G401 (cell line): Measurements from ENCODE around the gene SLC5A2. TPM values are rescaled to one million over a fixed set of nuclear protein-coding genes. Genes with fewer than 3 reads are reported as not detected.

Source experiments
- DNase-seq: peaks from one replicate; pipeline ENCODE4 v3.0.0-alpha.2; 2015; ENCODE audit warnings: low spot score
- in situ Hi-C: cut with HindIII; loops from 2 replicates; pipeline ENCODE4 v1.10.0; 2016; ENCODE audit warnings: low sequenced_read_pairs, mixed read lengths
- total RNA-seq: library from RNA; depleted of rRNA; stranded (reverse); fragments of >200 nt; shearing (Covaris generic); gene quantifications from 2 replicates; pipeline ENCODE4 v1.2.3, GENCODE V29; 2014

Gene SLC5A2
- total RNA-seq, 1 experiment from 2014 or later = not detected

DNA sequence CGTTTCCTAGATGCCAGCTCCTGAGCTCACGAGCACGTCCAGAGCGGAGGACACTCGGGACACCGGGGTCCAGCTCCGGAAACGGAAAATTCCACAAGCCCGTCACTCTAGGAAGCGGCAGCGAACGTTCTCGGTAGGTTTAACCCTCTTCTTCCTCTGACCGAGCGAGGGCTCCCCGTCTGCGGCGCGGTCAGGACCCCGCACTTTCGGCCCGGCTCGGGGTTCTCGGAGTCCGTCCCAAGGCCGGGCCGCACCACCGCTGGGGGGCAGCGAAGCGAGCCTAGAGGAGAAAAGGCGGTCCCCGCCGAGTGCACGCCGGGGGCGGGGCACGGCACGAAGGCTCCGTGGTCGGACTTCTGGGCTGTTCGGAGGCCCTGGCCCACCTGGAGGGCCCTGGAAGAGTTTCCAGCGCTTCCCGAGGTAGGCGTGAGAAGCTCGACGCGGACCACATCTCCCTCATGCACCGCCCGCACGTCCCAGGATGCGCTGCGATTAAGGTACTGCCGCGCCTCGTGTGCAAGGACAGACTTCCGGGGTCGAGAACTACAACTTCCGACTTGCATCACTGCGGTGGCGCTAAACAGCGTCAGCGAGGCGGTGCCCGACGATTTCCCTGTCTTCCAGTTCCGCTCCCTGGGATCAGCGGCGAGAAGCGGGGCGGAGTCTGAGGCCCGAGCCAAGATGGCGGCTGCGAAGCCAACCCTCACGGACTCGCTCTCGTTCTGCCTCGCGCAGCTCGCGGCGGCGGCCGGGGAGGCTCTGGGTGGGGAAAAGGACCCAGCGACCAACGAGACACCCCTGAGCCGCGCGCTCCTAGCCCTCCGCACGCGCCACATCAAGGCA, 23.9 kb upstream of the SLC5A2 start, which contains the start of gene ARMC5:
TSS of gene ARMC5 (plus strand) at position 658 of the 843 bp plus-strand sequence. CDS start at position 682, 24 bp downstream.
- peak; percentile 99 for DNase-seq
- in situ Hi-C loops = no loop called here

DNA sequence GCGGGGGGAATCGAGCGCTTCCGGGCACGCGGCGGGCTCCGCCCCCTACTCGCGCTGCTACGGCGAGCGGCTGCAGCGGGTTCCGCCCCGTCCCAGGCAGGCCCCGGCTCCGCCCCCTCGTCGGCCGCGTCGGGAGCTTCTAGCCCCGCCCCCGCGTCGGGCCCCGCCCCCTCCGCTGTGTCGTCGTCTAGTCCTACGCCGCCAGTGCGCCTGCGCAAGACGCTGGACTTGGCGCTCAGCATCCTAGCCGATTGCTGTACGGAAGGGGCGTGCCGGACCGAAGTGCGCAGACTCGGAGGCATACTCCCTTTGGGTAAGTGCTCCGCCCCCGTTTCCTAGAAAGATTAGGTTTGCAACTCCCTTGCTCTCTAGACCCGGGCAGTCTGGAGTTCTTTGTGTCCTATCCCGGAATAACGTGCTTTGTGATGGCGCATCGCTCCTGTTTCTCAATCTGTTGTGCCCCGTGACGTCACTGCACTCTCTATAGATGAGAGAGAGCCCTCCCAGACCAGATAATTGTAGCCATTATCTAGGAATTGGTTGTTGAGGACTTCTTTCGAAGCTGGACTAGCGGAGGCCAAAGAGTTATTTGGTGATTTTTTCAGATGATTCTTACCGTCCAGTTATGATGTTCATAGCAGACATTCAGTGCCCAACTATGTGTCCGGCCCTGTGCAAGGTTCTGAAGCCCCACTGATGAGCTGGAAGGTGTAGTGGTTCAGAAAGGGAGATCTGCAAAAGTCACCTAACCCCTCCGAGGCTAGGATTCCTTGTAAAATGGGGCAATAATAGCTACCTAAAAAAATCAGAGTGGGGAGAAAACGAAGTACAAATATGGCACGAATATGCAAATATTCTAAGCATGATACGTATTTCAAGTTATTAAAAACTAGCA, 23.0 kb upstream of the SLC5A2 start:
- in situ Hi-C loops = no loop called here
- DNase-seq = peak; percentile 99

- peak; percentile 41 for DNase-seq
Measured at GRCh38 chr16:31460582-31461002, 22.3 kb upstream of the SLC5A2 start.

GRCh38 chr16:31461201-31461920, 21.6 kb upstream of the SLC5A2 start:
- in situ Hi-C loops = no loop called here
- no peak for DNase-seq

More at GRCh38 chr16:31460582-31461002, 22.3 kb upstream of the SLC5A2 start:
- in situ Hi-C loops = no loop called here

DNA sequence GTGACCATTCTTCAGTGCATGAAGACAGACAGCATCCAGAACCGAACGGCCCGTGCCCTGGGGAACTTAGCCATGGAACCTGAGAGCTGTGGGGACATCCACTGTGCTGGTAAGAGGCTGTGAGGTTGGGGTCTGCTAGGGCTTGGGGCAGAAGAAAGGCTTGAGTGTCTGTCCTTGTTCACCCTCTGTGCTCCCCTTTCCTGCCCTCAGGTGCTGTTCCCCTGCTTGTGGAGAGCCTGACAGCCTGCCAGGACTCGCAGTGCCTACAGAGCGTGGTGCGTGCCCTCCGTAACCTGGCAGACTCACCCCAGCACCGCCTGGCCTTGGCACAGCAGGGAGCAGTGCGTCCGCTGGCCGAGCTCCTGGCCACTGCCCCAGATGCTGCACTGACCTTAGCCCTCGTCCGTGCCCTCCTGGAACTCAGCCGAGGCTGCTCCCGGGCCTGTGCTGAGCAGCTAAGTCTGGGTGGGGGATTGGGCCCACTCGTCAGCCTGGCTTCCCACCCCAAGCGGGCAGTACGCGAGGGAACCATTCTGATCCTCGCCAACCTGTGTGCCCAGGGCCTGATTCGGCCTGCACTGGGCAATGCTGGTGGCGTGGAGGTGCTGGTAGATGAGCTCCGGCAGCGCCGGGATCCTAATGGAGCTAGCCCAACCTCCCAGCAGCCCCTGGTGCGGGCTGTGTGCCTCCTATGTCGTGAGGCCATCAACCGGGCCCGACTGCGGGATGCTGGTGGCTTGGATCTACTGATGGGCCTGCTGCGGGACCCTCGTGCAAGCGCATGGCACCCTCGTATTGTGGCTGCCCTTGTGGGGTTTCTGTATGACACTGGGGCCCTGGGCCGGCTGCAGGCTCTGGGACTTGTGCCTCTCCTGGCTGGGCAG, 20.8 kb upstream of the SLC5A2 start:
- in situ Hi-C loops = no loop called here
- DNase-seq = no peak

DNA sequence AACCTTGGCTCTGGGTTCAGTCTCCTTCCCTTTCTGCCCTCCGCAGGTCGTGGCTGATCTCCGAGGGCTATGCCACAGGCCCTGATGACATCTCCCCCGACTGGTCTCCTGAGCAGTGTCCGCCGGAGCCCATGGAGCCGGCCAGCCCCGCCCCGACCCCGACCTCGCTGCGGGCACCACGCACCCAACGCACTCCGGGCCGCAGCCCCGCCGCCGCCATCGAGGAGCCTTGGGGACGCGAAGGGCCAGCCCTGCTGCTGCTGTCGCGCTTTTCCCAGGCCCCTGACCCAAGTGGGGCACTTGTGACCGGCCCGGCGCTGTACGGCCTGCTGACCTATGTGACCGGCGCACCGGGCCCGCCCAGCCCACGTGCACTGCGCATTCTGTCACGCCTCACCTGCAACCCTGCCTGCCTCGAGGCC, 18.6 kb upstream of the SLC5A2 start:
- in situ Hi-C loops = no loop called here
- DNase-seq = no peak

DNA sequence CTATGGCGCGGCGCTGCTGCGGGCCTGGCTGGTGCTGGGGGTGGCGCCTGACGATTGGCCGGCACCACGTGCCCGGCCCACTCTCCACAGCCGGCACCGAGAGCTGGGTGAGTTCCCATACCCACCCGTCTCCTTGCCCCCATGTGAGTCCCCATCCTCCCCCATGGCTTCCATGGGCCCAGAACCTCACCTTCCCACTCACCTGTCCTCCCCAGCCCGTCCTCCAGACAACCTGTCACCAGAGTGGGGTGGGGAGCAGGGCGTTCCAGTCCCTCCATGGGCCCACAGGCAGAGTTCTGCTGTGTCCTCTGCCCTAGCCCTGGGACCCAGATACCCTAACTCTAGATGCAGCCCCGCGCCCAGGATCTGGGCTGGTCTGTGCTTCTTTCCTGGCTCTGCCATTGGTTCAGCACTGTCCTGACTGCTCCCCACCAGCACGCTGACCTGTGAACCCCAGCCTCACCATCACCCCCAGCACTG, 18.1 kb upstream of the SLC5A2 start:
- DNase-seq = no peak
- in situ Hi-C loops = no loop called here

DNA sequence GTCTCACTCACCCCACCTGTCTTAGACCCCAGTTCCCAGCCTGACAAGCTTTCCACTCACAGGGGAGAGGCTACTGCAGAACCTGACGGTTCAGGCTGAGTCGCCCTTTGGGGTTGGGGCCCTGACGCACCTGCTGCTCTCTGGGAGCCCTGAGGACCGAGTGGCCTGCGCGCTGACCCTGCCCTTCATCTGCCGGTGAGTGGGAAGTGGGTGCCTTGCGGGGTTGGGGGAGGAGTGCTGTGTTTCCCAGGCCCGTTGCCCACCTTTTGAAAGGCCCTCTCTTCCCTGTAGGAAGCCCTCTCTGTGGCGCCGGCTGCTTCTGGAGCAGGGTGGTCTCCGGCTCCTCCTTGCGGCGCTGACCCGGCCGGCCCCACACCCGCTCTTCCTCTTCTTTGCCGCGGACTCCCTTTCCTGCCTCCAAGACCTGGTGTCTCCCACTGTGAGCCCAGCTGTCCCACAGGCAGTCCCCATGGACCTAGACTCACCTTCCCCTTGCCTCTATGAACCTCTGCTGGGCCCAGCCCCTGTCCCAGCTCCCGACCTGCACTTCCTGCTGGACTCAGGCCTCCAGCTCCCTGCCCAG, 17.0 kb upstream of the SLC5A2 start:
- in situ Hi-C loops = no loop called here
- DNase-seq = no peak

DNA sequence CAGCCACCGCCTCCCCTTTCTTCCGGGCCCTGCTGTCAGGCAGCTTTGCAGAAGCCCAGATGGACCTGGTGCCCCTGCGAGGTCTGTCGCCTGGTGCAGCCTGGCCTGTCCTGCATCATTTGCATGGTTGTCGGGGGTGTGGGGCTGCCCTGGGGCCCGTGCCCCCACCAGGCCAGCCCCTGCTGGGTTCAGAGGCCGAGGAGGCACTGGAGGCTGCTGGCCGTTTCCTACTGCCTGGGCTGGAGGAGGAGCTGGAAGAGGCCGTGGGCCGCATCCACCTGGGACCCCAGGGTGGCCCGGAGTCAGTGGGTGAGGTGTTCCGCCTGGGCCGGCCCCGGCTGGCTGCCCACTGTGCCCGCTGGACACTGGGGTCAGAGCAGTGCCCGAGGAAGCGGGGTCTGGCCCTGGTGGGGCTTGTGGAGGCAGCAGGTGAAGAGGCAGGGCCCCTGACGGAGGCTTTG, 16.5 kb upstream of the SLC5A2 start:
- DNase-seq = no peak
- in situ Hi-C loops = no loop called here

GRCh38 chr16:31467151-31467773, 15.7 kb upstream of the SLC5A2 start:
- DNase-seq = no peak
- in situ Hi-C loops = no loop called here

- DNase-seq = no peak
- in situ Hi-C loops = no loop called here
Measured at GRCh38 chr16:31467858-31468257, 15.1 kb upstream of the SLC5A2 start.

DNA sequence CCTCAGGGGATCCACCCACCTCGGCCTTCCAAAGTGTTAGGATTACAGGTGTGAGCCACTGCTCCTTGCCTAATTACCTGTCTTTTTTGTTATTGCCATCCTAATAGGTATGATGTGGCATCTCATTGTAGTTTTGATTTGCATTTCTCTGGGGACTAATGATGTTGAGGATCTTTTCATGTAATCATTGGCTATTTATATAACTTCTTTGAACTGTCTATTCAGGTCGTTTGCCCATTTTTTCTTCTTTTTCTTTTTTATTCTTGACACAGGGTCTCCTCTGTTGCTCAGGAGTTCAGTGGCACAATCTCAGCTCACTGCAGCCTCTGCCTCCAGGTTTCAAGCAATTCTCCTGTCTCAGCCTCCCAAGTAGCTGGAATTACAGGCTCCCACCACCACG, 12.3 kb upstream of the SLC5A2 start:
- in situ Hi-C loops = no loop called here
- DNase-seq = no peak

DNA sequence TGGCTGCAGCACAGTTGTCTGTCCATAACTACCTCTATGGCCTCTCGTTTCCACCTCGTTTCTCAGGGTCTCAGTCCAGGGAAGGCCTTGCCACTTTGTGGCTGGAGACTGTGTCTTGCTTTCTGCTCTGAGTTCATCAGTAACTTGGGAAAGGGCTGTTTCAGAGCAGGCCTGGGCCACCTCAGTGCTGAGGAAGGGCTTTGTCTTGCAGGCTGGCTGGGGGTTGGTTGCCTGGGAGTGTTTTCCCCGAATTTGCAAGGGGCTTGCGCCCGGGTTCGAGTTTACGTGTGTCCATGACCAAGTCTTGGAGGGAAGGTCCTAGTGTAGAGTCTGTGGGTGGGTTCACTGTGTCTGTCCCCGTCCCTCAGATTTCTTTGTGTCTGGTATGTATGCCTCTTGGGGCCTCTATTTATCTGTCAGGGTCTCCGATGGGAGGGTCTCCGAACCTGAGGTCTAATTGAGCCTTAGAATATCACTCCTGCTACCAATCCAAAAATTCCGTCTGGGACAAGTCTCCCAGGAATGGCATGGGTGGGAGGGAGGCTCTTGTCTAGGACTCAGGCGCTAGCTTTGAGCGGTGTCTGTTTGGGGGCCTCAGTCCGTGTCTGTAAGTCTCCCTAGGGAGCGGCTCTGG, 11.6 kb upstream of the SLC5A2 start:
- in situ Hi-C loops = no loop called here
- no peak for DNase-seq

GRCh38 chr16:31471875-31472708, 10.8 kb upstream of the SLC5A2 start, which contains the start of gene TGFB1I1:
Gene TGFB1I1 (plus strand): TSS chr16:31472152. CDS start chr16:31472189, 37 bp downstream.
- DNase-seq = peak; percentile 35

DNA sequence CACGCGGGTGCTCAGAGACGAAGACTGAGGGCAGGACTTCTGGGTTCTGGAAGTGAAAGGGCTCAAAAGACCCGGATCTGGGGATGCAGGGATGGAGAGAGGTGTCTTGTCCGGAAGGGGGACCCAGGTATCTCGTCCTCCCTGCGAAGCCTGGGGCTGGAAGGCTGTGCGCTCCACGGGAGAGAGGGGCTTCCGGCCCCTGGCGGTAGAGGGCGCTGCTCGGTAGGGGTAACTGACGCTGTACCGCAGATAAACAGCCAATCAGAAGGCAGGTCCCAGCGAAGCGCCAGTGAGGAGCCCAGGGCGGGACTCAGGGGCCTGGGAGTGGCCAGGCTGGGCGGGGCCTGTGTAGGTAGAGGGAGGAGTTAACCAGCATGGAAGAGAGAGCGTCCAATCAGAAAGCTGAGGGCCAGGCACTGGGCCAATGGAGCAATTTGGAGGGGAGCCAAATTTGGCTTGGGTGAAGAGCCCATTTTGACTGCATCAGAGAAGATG, 10.2 kb upstream of the SLC5A2 start:
- in situ Hi-C loops = no loop called here
- DNase-seq = peak; percentile 89

More at GRCh38 chr16:31471875-31472708, 10.8 kb upstream of the SLC5A2 start, which contains the start of gene TGFB1I1:
- in situ Hi-C loops = no loop called here
